OCI-LY7 (cell line): ENCODE data around the gene EXOSC6.
"Not testable (repeated sequence)": the region's sequence is repeated elsewhere in the genome, so short reads cannot be mapped to it uniquely, and the experiment has no call there.

Source experiments
- CTCF ChIP-seq: fragments of 200-600 bp; sonication (generic); conservative IDR thresholded peaks from 2 replicates; pipeline ENCODE4 v1.5.1; 2014; ENCODE audit warnings: mild to moderate bottlenecking, antibody characterized with exemption, low read length, moderate library complexity, mixed read lengths
- EZH2phosphoT487 ChIP-seq: fragments of 200-600 bp; sonication (generic); IDR thresholded peaks from 2 replicates; pipeline ENCODE4 v1.6.1; 2018; ENCODE audit warnings: low read depth, borderline replicate concordance, mild to moderate bottlenecking, mixed run types, antibody characterized with exemption, low read length, moderate library complexity, mixed read lengths

DNA sequence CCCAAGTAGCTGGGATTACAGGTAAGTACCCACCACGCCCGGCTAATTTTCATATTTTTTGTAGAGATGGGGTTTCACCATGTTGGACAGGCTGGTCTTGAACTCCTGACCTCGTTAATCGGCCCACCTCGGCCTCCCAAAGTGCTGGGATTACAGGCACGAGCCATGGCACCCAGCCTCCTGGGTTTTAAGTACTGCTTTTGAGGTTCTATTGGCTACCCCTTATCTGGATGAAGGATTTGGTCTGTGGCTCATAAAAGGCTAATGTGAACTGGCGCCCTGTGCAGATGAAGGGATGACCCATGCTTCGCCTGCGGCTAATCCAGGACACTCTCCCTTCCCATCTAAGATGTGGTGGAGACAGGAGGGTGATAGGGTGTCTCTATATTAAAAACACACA lies 52.6 kb downstream of the EXOSC6 start:
- not testable (repeated sequence) for TF ChIP-seq CTCF, EZH2phosphoT487
